NCI-H1092 treated with DMSO at 0.1 percent for 48 hours (cell line): Measurements from ENCODE around the gene GJA4.

ENCODE experiments used
- DNase-seq: peaks from one replicate; lab custom pipeline; 2025; lab: John Stamatoyannopoulos, UW

Gene GJA4

GRCh38 chr1:34839526-34840305 is 46.9 kb downstream of the GJA4 start:
- DNase-seq = no peak

DNA sequence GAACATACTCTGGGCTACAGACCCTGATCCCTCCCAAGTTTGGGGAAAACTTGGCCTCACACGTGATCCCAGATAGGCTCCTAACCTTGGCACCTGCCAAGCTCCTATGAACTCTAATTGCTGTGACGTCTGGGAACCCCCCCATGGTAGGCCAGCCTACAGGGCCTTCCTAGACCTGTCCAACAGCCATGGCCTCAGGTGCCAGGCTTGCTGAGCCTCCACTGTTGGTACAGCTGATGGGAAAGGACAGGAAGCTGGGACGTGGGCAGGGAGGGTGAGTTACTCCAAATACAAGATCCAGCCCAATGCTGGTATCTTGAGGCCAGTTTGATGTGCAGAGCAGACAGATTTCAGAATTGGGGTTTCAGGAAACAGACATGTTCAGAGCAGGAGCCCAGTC is 47.6 kb downstream of the GJA4 start:
- DNase-seq = no peak

DNA sequence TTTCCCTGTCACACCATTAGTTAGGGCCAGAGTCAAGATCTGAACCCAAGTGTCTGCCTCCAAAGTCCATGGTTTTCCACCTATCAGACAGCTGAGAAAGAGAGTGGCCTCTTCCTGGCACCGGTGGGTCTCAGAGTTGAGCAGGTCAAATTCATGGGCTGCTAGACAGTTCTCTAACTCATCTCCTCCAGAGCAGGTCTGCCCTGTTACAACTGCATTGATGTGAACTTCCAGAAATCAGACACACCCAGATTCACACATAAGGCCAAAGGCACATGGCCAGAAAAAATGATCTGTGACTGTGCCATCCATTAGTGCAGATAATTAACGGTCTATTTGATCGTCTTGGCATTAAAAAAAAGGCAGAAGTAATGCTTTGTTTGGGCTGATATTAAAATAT is 49.3 kb downstream of the GJA4 start:
- DNase-seq = no peak

- DNase-seq = no peak
These were observed 50.2 kb downstream of the GJA4 start for GRCh38 chr1:34842952-34843371.

DNA sequence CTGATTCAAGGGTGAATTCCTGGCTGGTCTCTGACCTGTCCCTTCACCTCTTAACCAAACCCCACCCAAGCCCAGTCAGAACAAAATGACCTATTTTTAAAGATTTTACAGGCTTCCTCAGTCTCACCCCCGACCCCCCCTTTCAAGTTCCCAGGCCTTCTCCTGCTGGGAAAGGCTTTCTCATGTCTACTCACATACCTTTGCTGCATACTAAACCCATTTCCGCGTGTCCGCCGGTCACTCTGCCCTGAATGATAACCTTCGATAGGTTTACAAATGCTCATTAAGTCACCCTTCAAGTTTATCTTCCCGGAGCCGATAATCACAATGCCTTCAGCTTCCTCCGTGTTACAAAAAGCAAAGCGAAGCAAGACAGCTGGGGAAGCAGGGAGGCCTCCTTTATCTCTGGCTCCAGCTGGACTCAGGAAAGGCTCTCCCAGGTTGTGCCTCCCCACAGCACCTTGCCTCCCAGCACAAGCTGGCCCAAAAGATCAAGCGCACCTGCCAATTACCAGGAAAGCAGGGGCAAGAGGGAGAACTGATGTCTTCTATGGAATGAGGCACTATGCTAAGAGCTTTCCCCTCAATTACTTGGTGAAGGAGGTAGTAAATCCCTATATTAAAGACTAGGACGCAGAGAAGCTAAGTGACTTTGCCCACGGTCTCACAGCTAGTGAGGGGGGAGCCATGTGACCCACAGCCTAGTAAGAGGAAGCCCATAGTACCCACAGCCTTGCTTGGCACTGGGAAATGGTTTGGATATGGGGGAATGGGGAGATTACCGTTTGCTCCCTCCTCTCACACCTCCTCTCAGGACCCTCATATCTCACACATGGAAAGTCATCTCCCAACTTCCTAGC is 50.8 kb downstream of the GJA4 start:
- DNase-seq = no peak

DNA sequence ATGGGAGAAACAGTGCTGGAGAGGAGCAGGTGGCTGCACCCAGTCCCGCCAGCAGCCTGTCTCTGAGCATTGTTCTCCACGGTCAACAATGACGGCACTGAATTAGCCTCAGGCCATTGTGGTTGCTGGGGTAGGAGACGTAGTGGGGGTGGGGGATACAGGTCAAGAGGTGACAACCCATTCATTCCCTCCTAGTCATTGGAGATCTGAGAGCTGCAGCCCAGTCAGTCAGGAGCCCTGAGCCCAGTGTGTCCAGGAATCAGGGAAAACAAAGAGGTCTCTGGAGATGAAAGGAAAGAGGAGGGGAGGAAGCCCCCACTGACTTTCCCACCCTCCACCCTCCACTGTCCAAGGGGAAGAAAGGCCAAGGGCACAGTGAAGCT is 51.4 kb downstream of the GJA4 start:
- DNase-seq = no peak
